ENCODE measurements around the gene GALNT18.
A peak's percentile ranks its signal among the peaks of the same experiment; 100 is the strongest.

The GALNT18 gene

DNA sequence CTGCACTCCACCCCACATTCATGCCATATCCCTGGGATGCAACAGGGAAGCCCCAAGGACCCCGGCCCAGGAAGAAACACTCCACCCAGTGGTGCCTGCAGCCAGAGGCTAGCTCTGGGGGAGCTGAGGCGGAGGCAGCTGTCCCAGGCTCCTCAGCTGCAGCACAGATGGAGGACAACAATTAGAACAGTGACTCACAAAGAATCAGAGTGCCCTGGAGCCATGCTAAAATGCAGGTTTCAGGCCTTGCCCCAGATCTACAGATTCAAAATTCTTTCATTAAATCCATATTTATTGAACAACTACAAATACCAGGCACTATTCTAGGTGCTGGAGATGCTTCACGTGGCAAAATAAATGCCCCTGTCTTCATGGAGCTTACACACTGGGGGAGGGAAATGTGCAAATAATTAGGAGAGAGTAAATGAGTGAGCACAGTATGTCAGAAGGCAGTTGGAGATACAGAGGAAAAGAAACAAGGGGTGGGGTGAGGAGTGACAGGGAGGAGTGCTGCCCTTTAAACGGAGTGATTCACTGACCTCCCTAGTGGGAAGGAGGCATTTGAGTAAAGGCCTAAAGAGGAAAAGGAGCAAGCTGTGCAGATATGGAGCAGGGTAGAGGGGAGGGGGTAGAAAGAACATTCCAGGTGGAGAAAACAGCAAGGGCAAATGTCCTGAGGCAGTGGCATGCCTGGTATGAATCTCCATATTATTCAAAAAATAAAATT, 195.4 kb downstream of the GALNT18 start:
- H3K36me3 ChIP-seq (ENCODE audit: insufficient read depth, low read length) = no peaks in the 10 kb centered on the region
- no peaks in the 10 kb centered on the region for H3K27me3 ChIP-seq (ENCODE audit: control insufficient read depth in 1 of 2, insufficient read depth in 2 of 2, low read length in 2 of 2)
- H3K9ac ChIP-seq (ENCODE audit: low read length) = no peak overlapping the region
- H3K27ac ChIP-seq (ENCODE audit: low read depth, low read length) = no peak overlapping the region
- no peaks in the 10 kb centered on the region for H3K9me3 ChIP-seq (ENCODE audit: low read length)
- peaks cover 27% of the 10 kb centered on the region for H3K4me1 ChIP-seq (ENCODE audit: insufficient read depth, low read length)
- H3K4me3 ChIP-seq (ENCODE audit: low read depth in 1 of 2, low read length in 2 of 2) = no peak overlapping the region

- Histone ChIP-seq H3K4me1 (ENCODE audit: insufficient read depth, low read length) (peaks cover 29% of the 10 kb centered on the region), H3K36me3 (ENCODE audit: insufficient read depth, low read length) (no peaks in the 10 kb centered on the region), H3K4me3 (ENCODE audit: low read depth in 1 of 2, low read length in 2 of 2) (no peak overlapping the region), H3K9ac (ENCODE audit: low read length) (no peak overlapping the region), H3K27me3 (ENCODE audit: control insufficient read depth in 1 of 2, insufficient read depth in 2 of 2, low read length in 2 of 2) (no peaks in the 10 kb centered on the region), H3K27ac (ENCODE audit: low read depth, low read length) (no peak overlapping the region), H3K9me3 (ENCODE audit: low read length) (no peaks in the 10 kb centered on the region)
Observed at GRCh38 chr11:11425806-11426205, 196.0 kb downstream of the GALNT18 start.

- no peak overlapping the region for H3K4me3 ChIP-seq (ENCODE audit: low read depth in 1 of 2, low read length in 2 of 2)
- H3K9ac ChIP-seq (ENCODE audit: low read length) = no peak overlapping the region
- H3K36me3 ChIP-seq (ENCODE audit: insufficient read depth, low read length) = no peaks in the 10 kb centered on the region
- H3K9me3 ChIP-seq (ENCODE audit: low read length) = no peaks in the 10 kb centered on the region
- H3K4me1 ChIP-seq (ENCODE audit: insufficient read depth, low read length) = peaks cover 29% of the 10 kb centered on the region
- H3K27ac ChIP-seq (ENCODE audit: low read depth, low read length) = no peak overlapping the region
- H3K27me3 ChIP-seq (ENCODE audit: control insufficient read depth in 1 of 2, insufficient read depth in 2 of 2, low read length in 2 of 2) = no peaks in the 10 kb centered on the region
Observed at GRCh38 chr11:11424688-11425087, 197.1 kb downstream of the GALNT18 start.

GRCh38 chr11:11422411-11423128, 199.2 kb downstream of the GALNT18 start:
- Histone ChIP-seq H3K27ac (ENCODE audit: low read depth, low read length) (no peak overlapping the region), H3K36me3 (ENCODE audit: insufficient read depth, low read length) (no peaks in the 10 kb centered on the region), H3K4me1 (ENCODE audit: insufficient read depth, low read length) (peaks cover 25% of the 10 kb centered on the region), H3K4me3 (ENCODE audit: low read depth in 1 of 2, low read length in 2 of 2) (no peak overlapping the region), H3K27me3 (ENCODE audit: control insufficient read depth in 1 of 2, insufficient read depth in 2 of 2, low read length in 2 of 2) (no peaks in the 10 kb centered on the region), H3K9ac (ENCODE audit: low read length) (no peak overlapping the region), H3K9me3 (ENCODE audit: low read length) (no peaks in the 10 kb centered on the region)

DNA sequence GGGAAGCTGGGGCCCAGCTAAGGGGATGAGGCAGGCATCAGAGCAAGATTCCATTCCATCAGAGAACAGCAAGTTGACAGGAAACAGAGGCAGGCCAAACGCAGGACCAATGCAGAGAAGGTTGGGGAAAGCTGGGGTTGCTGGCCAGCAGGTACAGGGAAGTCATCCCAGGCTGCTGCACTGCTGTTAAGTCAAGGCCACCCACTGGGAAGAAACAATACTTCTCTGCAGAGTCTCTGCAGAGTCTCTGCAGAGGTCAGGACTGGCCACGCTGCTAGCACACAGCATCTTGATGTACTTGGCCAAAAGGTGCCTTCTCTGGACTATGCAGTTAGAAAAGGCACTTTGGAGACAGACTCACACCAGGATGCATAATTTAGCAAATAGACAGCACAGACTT, 200.3 kb downstream of the GALNT18 start:
- H3K4me1 ChIP-seq (ENCODE audit: insufficient read depth, low read length) = peaks cover 18% of the 10 kb centered on the region
- no peak overlapping the region for H3K4me3 ChIP-seq (ENCODE audit: low read depth in 1 of 2, low read length in 2 of 2)
- no peaks in the 10 kb centered on the region for H3K9me3 ChIP-seq (ENCODE audit: low read length)
- H3K36me3 ChIP-seq (ENCODE audit: insufficient read depth, low read length) = no peaks in the 10 kb centered on the region
- H3K27me3 ChIP-seq (ENCODE audit: control insufficient read depth in 1 of 2, insufficient read depth in 2 of 2, low read length in 2 of 2) = no peaks in the 10 kb centered on the region
- no peak overlapping the region for H3K9ac ChIP-seq (ENCODE audit: low read length)
- H3K27ac ChIP-seq (ENCODE audit: low read depth, low read length) = no peak overlapping the region

DNA sequence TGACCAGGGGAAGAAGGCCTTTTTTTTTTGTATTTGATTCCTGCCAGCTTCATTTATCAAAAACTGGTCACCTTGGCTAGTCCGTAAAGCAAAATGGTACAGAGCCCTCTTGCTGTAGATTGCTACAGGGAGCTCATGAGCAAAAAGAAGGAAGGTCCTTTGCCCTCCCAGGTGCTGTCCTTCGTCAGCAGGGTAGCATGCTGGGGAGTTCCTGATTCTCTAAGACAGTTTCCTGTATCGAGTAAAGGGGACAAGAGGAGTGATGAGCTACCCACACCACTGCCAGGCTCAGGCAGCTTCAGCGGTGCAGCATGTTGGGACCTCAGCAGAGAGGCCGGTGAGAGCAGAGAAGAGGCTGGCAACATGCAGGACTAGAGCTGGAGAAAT, 200.9 kb downstream of the GALNT18 start:
- no peaks in the 10 kb centered on the region for H3K27me3 ChIP-seq (ENCODE audit: control insufficient read depth in 1 of 2, insufficient read depth in 2 of 2, low read length in 2 of 2)
- no peak overlapping the region for H3K4me3 ChIP-seq (ENCODE audit: low read depth in 1 of 2, low read length in 2 of 2)
- H3K9ac ChIP-seq (ENCODE audit: low read length) = no peak overlapping the region
- no peaks in the 10 kb centered on the region for H3K36me3 ChIP-seq (ENCODE audit: insufficient read depth, low read length)
- H3K4me1 ChIP-seq (ENCODE audit: insufficient read depth, low read length) = peaks cover 20% of the 10 kb centered on the region
- H3K27ac ChIP-seq (ENCODE audit: low read depth, low read length) = no peak overlapping the region
- no peaks in the 10 kb centered on the region for H3K9me3 ChIP-seq (ENCODE audit: low read length)

- peaks cover 24% of the 10 kb centered on the region for H3K4me1 ChIP-seq (ENCODE audit: insufficient read depth, low read length)
- H3K27me3 ChIP-seq (ENCODE audit: control insufficient read depth in 1 of 2, insufficient read depth in 2 of 2, low read length in 2 of 2) = no peaks in the 10 kb centered on the region
- no peaks in the 10 kb centered on the region for H3K9me3 ChIP-seq (ENCODE audit: low read length)
- no peak overlapping the region for H3K4me3 ChIP-seq (ENCODE audit: low read depth in 1 of 2, low read length in 2 of 2)
- H3K9ac ChIP-seq (ENCODE audit: low read length) = no peak overlapping the region
- H3K36me3 ChIP-seq (ENCODE audit: insufficient read depth, low read length) = no peaks in the 10 kb centered on the region
- no peak overlapping the region for H3K27ac ChIP-seq (ENCODE audit: low read depth, low read length)
Observed at GRCh38 chr11:11420191-11420898, 201.5 kb downstream of the GALNT18 start.

GRCh38 chr11:11419747-11420146, 202.1 kb downstream of the GALNT18 start:
- Histone ChIP-seq H3K27me3 (ENCODE audit: control insufficient read depth in 1 of 2, insufficient read depth in 2 of 2, low read length in 2 of 2) (no peaks in the 10 kb centered on the region), H3K36me3 (ENCODE audit: insufficient read depth, low read length) (no peaks in the 10 kb centered on the region), H3K27ac (ENCODE audit: low read depth, low read length) (no peak overlapping the region), H3K4me3 (ENCODE audit: low read depth in 1 of 2, low read length in 2 of 2) (no peak overlapping the region), H3K9me3 (ENCODE audit: low read length) (no peaks in the 10 kb centered on the region), H3K9ac (ENCODE audit: low read length) (no peak overlapping the region), H3K4me1 (ENCODE audit: insufficient read depth, low read length) (peaks cover 24% of the 10 kb centered on the region)

DNA sequence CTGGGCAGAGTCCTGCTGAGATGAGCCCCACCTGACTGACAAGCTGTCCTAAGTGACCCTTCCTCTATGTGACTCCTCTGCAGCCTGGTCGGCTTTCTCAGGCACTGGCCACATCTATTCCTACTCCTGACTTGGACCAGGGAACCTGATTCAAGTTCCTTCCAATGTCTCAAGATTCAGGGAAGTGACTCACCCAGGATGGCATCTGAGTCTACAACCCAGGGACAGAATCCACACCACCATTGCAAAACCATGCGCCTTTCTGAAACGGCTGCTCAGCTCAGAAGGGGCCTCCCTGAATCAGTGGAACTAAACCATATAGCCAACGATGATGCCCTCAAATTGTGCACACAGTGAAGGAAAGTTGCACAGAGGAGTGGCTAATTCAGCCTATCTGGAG, 204.9 kb downstream of the GALNT18 start:
- Histone ChIP-seq H3K9me3 (ENCODE audit: low read length) (no peaks in the 10 kb centered on the region), H3K4me1 (ENCODE audit: insufficient read depth, low read length) (peaks cover 19% of the 10 kb centered on the region), H3K36me3 (ENCODE audit: insufficient read depth, low read length) (no peaks in the 10 kb centered on the region), H3K27ac (ENCODE audit: low read depth, low read length) (no peak overlapping the region), H3K9ac (ENCODE audit: low read length) (no peak overlapping the region), H3K4me3 (ENCODE audit: low read depth in 1 of 2, low read length in 2 of 2) (no peak overlapping the region), H3K27me3 (ENCODE audit: control insufficient read depth in 1 of 2, insufficient read depth in 2 of 2, low read length in 2 of 2) (no peaks in the 10 kb centered on the region)

GRCh38 chr11:11416502-11416901, 205.3 kb downstream of the GALNT18 start:
- H3K36me3 ChIP-seq (ENCODE audit: insufficient read depth, low read length) = no peaks in the 10 kb centered on the region
- no peak overlapping the region for H3K9ac ChIP-seq (ENCODE audit: low read length)
- no peaks in the 10 kb centered on the region for H3K9me3 ChIP-seq (ENCODE audit: low read length)
- no peaks in the 10 kb centered on the region for H3K27me3 ChIP-seq (ENCODE audit: control insufficient read depth in 1 of 2, insufficient read depth in 2 of 2, low read length in 2 of 2)
- H3K4me3 ChIP-seq (ENCODE audit: low read depth in 1 of 2, low read length in 2 of 2) = no peak overlapping the region
- H3K4me1 ChIP-seq (ENCODE audit: insufficient read depth, low read length) = peaks cover 17% of the 10 kb centered on the region
- H3K27ac ChIP-seq (ENCODE audit: low read depth, low read length) = peak overlapping the region; percentile 45

GRCh38 chr11:11415901-11416300, 205.9 kb downstream of the GALNT18 start:
- H3K4me1 ChIP-seq (ENCODE audit: insufficient read depth, low read length) = peaks cover 14% of the 10 kb centered on the region
- H3K9me3 ChIP-seq (ENCODE audit: low read length) = no peaks in the 10 kb centered on the region
- H3K27ac ChIP-seq (ENCODE audit: low read depth, low read length) = peak overlapping the region; percentile 45
- no peaks in the 10 kb centered on the region for H3K36me3 ChIP-seq (ENCODE audit: insufficient read depth, low read length)
- H3K27me3 ChIP-seq (ENCODE audit: control insufficient read depth in 1 of 2, insufficient read depth in 2 of 2, low read length in 2 of 2) = no peaks in the 10 kb centered on the region
- no peak overlapping the region for H3K9ac ChIP-seq (ENCODE audit: low read length)
- H3K4me3 ChIP-seq (ENCODE audit: low read depth in 1 of 2, low read length in 2 of 2) = no peak overlapping the region
